Tongue (tissue), 2 donors: ENCODE measurements around the gene SLC25A34. TPM values are rescaled to one million over a fixed set of nuclear protein-coding genes. Genes with fewer than 3 reads are reported as not detected.

ENCODE experiments used
- DNase-seq: peaks from one replicate; pipeline ENCODE4 v3.0.0-alpha.2; 2015
- total RNA-seq: library from RNA; depleted of rRNA; stranded (reverse); fragments of >200 nt; gene quantifications from one replicate; pipeline ENCODE4 v1.2.3, GENCODE V29; 2014

Gene SLC25A34
- total RNA-seq, 1 donor from 2014 or later = 2.9 TPM

DNA sequence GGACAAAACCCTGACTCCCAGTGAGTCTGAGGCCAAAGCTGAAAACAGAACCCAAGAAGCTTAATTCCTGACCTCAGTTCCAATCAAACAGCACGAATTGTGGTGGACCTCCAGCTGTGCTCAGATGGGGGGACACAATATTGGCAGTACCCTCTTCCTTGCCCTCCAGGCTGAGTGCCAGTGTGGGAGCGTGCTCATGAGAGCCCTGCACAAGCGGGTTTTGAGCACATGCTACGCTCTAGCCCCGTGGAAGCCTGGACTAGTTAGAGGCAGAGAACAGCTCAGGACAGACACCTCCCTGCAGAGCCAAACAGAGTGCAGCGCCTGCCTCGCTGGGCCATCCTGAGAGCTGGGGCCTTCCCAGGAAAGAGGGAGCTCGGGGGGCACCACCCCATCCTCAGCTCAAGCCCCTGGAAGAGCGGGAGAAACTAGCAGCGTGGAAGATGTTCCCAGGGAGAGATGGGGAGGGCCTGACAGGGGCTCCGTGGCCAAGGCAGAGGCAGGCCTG lies 2.8 kb upstream of the SLC25A34 start:
- no peak for DNase-seq

DNA sequence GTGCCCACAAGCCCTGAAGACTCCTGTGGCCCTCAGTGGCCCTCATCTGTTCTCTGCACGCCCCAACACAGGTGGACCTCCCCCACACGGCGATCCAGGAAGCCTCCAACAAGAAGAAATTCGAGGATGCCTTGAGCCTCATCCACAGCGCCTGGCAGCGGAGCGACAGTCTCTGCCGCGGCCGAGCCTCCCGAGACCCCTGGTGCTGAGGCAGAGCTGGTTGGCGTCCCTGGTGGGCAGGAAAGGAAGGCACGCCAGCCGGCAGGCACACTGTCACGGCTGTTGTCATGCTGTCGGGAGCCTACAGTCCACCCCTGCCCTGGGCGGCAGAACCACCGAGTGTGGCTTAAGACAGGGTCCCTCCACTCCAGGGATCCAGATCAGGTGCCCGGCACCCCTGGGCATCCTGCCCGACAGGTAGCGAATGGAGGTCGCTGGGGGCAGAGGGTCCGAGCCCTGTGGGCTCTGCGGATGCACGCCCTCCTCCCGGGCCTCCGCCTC lies 2.3 kb upstream of the SLC25A34 start:
- no peak for DNase-seq

DNA sequence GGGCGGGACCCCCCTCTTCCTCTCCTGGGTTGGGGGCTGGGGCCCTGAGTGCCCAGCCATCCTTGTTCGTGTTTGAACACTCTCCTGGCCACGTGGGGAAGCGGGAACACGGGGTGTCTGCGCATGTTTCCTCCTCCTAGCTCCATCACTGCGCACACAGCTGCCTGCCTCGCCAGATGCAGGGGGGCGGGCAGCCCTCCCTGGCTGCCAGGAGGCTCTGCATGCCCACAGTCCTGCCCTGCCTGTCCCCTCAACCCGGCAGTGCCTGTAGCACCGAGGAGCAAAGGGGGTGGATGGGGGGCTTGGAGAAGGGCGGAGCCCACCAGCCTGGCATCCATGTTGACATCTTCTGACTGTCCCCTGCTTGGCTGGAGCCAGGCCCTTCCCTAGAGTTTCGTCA lies 1.8 kb upstream of the SLC25A34 start:
- DNase-seq = no peak

DNA sequence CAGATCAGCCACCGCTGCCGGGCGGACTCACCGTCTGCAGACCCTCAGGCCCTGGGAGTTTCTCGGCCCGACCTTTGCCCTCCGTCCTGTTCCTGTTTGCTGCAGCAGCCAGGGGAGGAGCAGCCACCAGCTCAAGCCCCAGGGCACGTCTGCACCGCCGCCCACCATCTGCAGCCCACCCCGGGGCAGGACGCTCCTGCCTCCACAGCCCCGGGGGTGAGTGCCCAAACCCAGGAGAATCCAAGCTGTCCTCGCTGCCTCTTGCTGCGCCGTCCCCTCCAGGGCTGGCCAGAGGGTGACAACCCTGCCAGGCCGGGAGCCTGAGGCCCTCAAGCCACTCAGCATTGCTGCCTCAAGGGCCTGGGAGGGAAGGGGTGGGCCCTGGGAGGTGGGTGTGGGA lies 1.2 kb upstream of the SLC25A34 start:
- DNase-seq = no peak

GRCh38 chr1:15735304-15736037 lies 587 bp upstream of the SLC25A34 start:
- no peak for DNase-seq

- no peak for DNase-seq
Observed at GRCh38 chr1:15736892-15737261, 819 bp downstream of the SLC25A34 start.

DNA sequence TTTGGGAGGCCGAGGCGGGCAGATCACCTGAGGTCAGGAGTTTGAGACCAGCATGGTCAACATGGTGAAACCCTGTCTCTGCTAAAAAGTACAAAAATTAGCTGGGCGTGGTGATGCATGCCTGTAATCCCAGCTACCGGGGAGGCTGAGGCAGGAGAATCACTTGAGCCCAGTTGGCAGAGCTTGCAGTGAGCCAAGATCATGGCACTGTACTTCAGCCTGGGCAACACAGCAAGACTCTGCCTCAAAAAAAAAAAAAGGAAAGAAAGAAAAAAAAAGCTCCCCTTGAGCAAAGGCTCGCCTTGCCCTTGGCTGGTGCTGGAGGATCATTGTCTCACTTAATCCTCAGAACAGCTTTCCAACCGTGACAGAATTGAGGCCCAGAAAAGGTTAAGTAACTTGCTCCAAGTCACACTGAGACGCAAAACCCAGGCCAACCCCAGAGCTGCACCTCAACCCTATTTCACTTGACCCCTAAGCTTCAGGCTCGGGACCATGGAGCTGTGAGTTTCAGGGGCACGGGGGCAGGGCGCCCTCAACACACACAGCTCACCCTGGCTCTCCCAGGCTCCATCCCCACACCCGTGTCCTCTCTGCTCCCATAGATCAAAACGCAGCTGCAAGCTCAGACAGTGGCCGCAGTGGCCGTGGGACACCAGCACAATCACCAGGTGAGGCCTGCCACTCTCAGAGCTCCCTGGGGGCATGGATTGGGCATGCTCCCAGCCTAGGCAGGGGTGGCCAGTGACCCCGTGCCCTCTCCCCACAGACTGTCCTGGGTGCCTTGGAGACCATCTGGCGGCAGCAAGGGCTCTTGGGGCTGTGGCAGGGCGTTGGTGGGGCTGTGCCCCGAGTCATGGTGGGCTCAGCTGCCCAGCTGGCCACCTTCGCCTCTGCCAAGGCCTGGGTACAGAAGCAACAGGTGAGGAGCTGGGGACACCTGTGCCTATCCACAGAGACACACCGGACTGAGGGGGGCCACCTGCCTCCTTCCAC lies 1.6 kb downstream of the SLC25A34 start:
- no peak for DNase-seq

DNA sequence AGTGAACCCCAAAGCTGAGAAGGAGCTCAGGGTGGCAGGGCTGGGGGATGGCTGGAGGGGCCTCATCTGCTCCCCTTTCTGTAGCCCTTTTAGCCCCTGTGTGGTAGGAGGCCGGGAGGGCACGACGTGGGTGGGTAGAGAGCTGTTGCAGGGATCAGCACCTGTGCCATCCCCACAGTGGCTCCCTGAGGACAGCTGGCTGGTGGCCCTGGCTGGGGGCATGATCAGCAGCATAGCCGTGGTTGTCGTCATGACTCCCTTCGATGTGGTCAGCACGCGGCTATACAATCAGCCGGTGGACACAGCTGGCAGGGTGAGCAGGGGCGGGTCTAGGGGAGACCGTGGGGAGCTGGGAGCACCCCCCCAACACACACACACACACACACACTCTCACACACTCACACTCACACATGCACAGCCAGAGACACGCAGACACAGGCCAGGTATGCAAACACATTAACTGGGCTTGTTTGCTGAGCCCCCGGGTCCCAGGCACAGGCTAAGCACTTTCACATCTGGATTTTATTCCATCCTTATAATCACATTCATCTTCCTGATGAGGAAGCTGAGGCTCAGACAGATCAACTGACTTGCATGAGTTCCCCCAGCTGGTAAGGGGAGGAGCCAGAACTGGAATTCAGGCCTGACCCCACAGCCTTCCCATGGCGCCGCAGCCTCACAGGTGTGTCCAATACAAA lies 2.5 kb downstream of the SLC25A34 start:
- DNase-seq = no peak

DNA sequence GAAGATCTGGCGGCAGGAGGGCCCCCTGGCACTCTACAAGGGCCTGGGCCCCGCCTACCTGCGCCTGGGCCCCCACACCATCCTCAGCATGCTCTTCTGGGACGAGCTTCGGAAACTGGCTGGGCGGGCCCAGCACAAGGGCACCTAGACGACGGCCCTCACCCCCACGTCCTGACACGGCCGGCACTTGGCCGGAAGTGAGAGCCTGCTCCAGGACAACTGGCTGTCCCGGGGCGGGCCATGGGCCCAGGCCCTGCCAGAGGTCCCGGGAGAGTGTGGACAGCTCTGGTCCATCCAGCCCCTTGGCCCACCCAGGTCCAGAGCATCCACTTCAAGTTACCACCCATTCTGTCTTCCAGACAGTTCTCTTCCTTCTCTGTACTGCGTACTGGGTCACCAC lies 3.2 kb downstream of the SLC25A34 start:
- DNase-seq = no peak

DNA sequence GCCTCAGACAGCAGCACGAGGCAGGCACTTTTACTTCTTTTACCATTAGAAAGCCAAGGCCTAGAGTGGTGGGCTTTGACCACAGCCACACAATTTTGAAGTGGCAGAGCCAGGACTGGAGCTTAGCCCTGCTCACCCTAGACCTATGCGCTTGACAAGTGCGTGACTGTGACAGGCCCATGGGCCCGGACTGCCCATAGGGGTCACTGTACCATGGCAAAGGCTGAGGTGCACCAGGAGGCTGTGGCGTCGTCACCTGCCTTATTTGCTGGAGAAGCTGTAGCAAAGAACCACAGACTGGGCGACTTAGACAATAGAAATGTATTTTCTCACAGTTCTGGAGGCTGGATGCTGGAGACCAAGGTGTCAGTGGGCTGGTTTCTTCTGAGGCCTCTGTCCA lies 3.7 kb downstream of the SLC25A34 start:
- no peak for DNase-seq

DNA sequence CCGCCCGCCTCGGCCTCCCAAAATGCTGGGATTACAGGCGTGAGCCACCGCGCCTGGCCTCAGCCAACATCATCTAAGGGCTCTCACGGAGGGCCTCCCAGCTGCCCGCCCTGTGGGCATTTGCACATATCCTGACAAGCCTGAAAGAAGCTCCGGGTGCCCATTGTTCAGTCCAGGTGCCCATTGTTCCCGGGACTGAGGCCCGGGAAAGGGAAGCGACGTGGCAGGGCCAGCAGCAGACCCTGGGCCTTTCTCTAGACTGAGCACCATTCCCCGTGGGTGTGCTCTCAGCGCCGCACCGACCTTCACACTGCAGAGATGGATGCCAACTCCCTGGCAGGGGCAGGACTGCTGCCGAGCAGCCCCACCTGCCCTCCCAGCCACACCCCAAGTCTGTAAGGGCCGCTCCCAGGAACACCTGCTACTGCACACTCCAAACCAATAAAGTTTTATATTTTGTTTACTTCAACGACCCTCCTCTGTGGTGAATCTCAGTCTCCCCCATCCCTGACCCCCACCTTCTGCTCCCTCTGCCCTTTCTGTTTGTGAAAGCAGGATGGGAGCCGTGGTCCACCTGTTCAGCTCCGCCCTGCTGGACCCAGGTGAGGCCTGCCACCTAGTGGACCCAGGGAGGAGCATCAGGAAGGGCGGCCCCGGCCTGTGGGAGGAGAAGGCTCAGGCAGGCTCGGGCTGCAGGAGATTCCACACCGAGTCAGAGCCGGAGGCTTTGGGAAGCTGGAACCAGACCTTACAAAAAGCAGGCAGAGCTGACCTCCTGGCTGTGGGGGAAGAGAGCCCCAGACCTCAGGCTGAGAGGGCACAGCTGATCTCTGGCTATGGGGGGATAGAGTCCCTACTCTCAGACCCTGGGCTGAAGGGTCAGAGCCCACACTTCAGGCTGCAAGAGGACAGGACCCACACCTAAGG lies 5.1 kb downstream of the SLC25A34 start:
- peak; percentile 84 for DNase-seq

DNA sequence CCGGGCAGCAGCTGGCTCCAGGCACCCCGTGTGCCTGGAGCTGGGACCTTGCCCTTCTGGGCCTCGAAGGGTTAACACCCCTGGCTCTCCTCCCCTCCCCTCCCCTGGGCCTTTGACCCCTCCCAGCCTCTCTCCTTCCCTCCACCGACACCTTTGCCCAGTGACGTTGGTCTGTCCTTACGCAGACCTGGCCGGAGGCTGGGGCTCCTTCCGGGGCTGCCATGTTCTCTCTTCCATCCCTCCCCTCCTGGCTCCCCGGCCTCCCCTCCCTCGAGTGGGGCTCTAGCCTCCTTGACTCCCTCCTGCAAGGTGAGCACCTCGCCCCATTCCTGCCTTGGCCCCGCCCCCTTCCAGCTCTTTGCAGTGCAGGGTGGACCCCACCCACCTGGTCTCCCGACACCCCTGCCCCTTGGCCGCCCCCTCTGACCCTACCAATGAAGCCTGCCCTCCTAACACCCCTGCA lies 6.3 kb downstream of the SLC25A34 start, which contains the start of gene TMEM82:
TMEM82 (plus strand) TSS at position 161 of the 463 bp plus-strand sequence; CDS start at position 222, 61 bp downstream.
- no peak for DNase-seq

GRCh38 chr1:15744122-15744679 lies 8.1 kb downstream of the SLC25A34 start:
- no peak for DNase-seq

DNA sequence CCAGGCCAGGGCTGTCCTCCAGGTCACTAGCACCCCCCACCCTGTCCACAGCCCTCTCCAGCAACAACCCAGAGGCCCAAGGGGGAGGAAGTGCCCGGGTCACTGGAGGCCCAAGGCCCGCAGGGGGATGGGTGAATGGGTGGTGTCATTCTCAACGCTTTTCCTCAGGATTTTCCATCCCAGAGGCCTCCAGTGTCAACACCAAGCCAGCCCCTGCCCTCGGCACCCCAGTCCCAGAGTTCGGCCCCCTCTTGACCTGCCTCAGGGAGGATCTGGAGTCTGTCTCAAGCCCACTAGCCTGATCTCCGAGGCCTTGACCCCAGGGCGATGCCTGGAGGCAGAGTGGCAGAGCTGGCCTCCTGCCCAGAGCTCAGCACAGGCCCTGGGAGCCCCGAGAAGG lies 11.3 kb downstream of the SLC25A34 start:
- DNase-seq = no peak

DNA sequence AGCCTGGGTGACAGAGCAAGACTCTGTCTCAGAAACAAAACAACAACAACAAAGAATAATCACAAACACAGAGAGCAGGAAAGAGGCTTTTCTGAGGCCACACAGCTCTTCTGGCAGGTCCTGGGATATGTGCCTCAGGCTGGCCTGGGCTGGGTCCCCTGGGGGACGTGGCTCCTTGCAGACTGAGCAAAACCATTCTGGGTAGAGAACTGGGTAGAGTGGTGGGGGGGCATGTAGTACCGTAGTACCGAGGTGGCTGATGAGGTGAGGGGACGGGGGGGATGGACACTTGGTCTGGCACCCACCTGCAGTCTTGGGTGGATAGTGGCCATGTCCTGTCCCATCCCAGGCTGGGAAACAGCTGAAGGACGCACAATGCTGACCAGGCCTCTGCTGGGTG lies 12.2 kb downstream of the SLC25A34 start:
- no peak for DNase-seq

DNA sequence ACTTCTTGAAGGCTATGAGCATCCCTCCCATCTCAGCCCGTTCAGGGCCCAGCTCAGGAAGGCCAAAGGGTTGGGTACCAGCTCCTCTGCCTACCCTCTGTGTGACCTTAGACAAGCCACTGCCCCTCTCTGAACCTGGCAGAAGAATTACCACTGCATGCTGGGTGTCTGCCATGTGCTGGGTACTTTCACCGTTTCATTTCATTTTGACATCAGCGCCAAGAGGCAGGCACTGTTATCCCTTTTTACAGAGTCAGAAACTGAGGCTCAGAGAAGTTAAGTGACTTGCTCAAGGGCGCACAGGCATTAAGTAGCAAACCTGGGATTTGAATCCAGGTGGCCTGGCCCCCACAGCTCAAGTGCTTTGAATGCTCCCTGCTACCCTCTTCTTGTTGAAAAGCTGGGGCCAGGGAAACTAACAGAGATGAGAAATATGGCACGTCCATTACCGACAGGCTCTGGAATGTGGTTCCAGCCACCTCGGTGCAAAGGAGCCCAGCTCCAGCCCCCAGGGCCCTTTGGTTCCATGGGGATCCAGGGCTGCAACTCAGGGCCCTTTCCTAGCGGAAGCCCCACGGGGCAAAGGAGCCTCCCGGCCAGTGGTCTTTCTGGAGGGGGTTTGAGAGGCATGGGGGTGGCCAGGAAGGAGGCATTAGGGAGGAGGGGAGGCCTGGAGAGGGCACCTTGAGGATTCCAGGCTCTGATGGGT lies 12.8 kb downstream of the SLC25A34 start:
- DNase-seq = no peak

GRCh38 chr1:15749399-15750291 lies 13.6 kb downstream of the SLC25A34 start:
- DNase-seq = no peak

DNA sequence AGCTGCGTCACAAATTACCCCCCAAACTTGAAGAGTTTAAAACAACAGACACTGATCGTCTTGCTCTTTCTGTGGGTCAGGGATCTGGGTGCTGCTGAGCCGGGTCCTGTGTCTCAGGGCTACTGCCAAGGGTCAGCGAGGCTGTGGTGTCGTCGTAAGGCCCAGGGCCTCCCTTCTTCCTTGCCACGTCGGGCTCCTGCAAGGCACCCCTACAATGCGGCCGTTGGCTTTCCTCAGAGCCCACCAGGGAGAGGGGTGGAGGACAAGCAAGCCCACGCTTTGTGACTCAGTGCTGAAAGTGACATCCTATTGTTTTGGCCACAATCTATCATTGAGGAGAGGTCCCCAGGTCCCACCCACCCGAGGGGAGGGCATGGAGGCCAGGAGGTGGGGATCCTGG lies 14.9 kb downstream of the SLC25A34 start:
- DNase-seq = no peak

- DNase-seq = no peak
Observed at GRCh38 chr1:15751717-15752116, 15.7 kb downstream of the SLC25A34 start.
